Embryonic facial prominence (tissue), 1 donor: Measurements from ENCODE around the gene TCTN3.
"Not testable (repeated sequence)": the region's sequence is repeated elsewhere in the genome, so short reads cannot be mapped to it uniquely, and the experiment has no call there.

Experiments used
- DNase-seq: peaks from one replicate; pipeline ENCODE4 v3.0.0-alpha.2; 2016; ENCODE audit errors: extremely low spot score

TCTN3 gene

GRCh38 chr10:95688648-95689047, 5.1 kb downstream of the TCTN3 start:
- DNase-seq = no peak

GRCh38 chr10:95683966-95684365, 9.8 kb downstream of the TCTN3 start:
- DNase-seq = no peak

- no peak for DNase-seq
Observed at GRCh38 chr10:95675403-95676116, 18.2 kb downstream of the TCTN3 start.

- no peak for DNase-seq
Observed at GRCh38 chr10:95674643-95675042, 19.1 kb downstream of the TCTN3 start.

- DNase-seq = not testable (repeated sequence)
Observed at GRCh38 chr10:95672641-95673040, 21.1 kb downstream of the TCTN3 start.

- no peak for DNase-seq
Observed at GRCh38 chr10:95664543-95664942, 29.2 kb downstream of the TCTN3 start.

- DNase-seq = no peak
Observed at GRCh38 chr10:95663496-95663895, 30.2 kb downstream of the TCTN3 start.

- DNase-seq = no peak
Observed at GRCh38 chr10:95661818-95662217, 31.9 kb downstream of the TCTN3 start.

GRCh38 chr10:95660283-95660682, 33.4 kb downstream of the TCTN3 start:
- no peak for DNase-seq

GRCh38 chr10:95657250-95657649, 36.5 kb downstream of the TCTN3 start:
- DNase-seq = no peak

- peak; percentile 92 for DNase-seq
Observed at GRCh38 chr10:95656291-95657164, 37.2 kb downstream of the TCTN3 start, which contains the start of gene ALDH18A1. Gene ALDH18A1, minus strand, starts transcription at chr10:95656711. Its CDS starts 3,334 bp downstream, at chr10:95653377.

- no peak for DNase-seq
Observed at GRCh38 chr10:95655571-95656290, 38.0 kb downstream of the TCTN3 start.

GRCh38 chr10:95653895-95654294, 39.8 kb downstream of the TCTN3 start:
- DNase-seq = no peak

- no peak for DNase-seq
Observed at GRCh38 chr10:95651346-95652060, 42.2 kb downstream of the TCTN3 start.

- DNase-seq = no peak
Observed at GRCh38 chr10:95650232-95650631, 43.5 kb downstream of the TCTN3 start.

- no peak for DNase-seq
Observed at GRCh38 chr10:95648138-95648537, 45.6 kb downstream of the TCTN3 start.

- no peak for DNase-seq
Observed at GRCh38 chr10:95646160-95646559, 47.6 kb downstream of the TCTN3 start.

- DNase-seq = no peak
Observed at GRCh38 chr10:95644901-95645300, 48.8 kb downstream of the TCTN3 start.

GRCh38 chr10:95640891-95641315, 52.8 kb downstream of the TCTN3 start:
- no peak for DNase-seq

GRCh38 chr10:95637911-95638310, 55.8 kb downstream of the TCTN3 start:
- no peak for DNase-seq

- no peak for DNase-seq
Observed at GRCh38 chr10:95637140-95637539, 56.6 kb downstream of the TCTN3 start.
